T-helper 17 cell (primary cell): ENCODE measurements around the gene PCDHGA4. TPM values are rescaled to one million over a fixed set of nuclear protein-coding genes. Genes with fewer than 3 reads are reported as not detected.

Experiments used
- ATAC-seq: fragments of 150-1000 bp; cut with Tn5 transposase; 2 replicates; pipeline ENCODE4 v1.10.0; 2021; ENCODE audit warnings: mild to moderate bottlenecking, moderate library complexity
- DNase-seq, 3 donors: peaks; one replicate each; pipeline versions ENCODE4 v3.0.0 to v3.0.0-alpha.2; 2020 to 2021
- H3K9me3 ChIP-seq: one replicate; pipeline ENCODE4 v1.7.0; 2013; ENCODE audit warnings: low read length, mild to moderate bottlenecking; ENCODE audit not compliant: control insufficient read depth, poor library complexity, severe bottlenecking
- H3K27ac Mint-ChIP-seq: one replicate; pipeline ENCODE4 v1.8.0; 2022; ENCODE audit warnings: mild to moderate bottlenecking, moderate library complexity, mixed read lengths
- H3K27me3 Mint-ChIP-seq: one replicate; pipeline ENCODE4 v1.8.0; 2022; ENCODE audit warnings: mixed read lengths
- H3K36me3 Mint-ChIP-seq: one replicate; pipeline ENCODE4 v1.8.0; 2022; ENCODE audit warnings: low read depth, mixed read lengths
- H3K4me1 Mint-ChIP-seq: one replicate; pipeline ENCODE4 v1.8.0; 2022; ENCODE audit warnings: mild to moderate bottlenecking, mixed read lengths
- H3K4me3 Mint-ChIP-seq: one replicate; pipeline ENCODE4 v1.8.0; 2022; ENCODE audit warnings: mild to moderate bottlenecking, moderate library complexity, mixed read lengths
- total RNA-seq, 4 donors: library from RNA in 2 of 4; stranded (reverse) in 2 of 4; gene quantifications; one replicate each; pipeline ENCODE4 v1.2.3 and lab custom pipeline; 2022 to 2026

The PCDHGA4 gene
- total RNA-seq, 2 donors from 2014 or later = 0.12 TPM; not detected in 1

- Mint-ChIP-seq H3K4me3 (no peak overlapping the region), H3K27me3 (peaks cover 56% of the 10 kb centered on the region), H3K4me1 (no peaks in the 10 kb centered on the region), H3K36me3 (peaks cover 5% of the 10 kb centered on the region), H3K27ac (no peak overlapping the region)
- H3K9me3 ChIP-seq = peaks cover 2% of the 10 kb centered on the region
- no peak for DNase-seq
- ATAC-seq = no peak
Observed at GRCh38 chr5:141398608-141399007, 43.8 kb downstream of the PCDHGA4 start.

GRCh38 chr5:141399555-141400258 is 44.9 kb downstream of the PCDHGA4 start:
- no peak for ATAC-seq
- H3K36me3 Mint-ChIP-seq = peaks cover 5% of the 10 kb centered on the region
- DNase-seq = no peak
- H3K27me3 Mint-ChIP-seq = peaks cover 54% of the 10 kb centered on the region
- H3K4me1 Mint-ChIP-seq = no peaks in the 10 kb centered on the region
- peaks cover 4% of the 10 kb centered on the region for H3K9me3 ChIP-seq
- peak overlapping the region; percentile 6 for H3K27ac Mint-ChIP-seq
- no peak overlapping the region for H3K4me3 Mint-ChIP-seq

- peak within 1 kb of the TSS; percentile 70 for H3K4me3 Mint-ChIP-seq
- peaks cover 4% of the 10 kb centered on the region for H3K9me3 ChIP-seq
- ATAC-seq (no peak), DNase-seq (no peak)
- no peaks in the 10 kb centered on the region for H3K4me1 Mint-ChIP-seq
- peak within 1 kb of the TSS; percentile 53 for H3K27ac Mint-ChIP-seq
- H3K36me3 Mint-ChIP-seq = peaks cover 5% of the 10 kb centered on the region
- peaks cover 47% of the 10 kb centered on the region for H3K27me3 Mint-ChIP-seq
Observed at GRCh38 chr5:141402553-141403243, 47.9 kb downstream of the PCDHGA4 start, which contains the start of gene PCDHGA9. TSS of gene PCDHGA9 (plus strand) at chr5:141402778. CDS start at chr5:141402953, 175 bp downstream.

GRCh38 chr5:141403387-141403786 is 48.6 kb downstream of the PCDHGA4 start:
- Mint-ChIP-seq H3K4me3 (no peak overlapping the region), H3K27ac (no peak overlapping the region), H3K4me1 (no peaks in the 10 kb centered on the region), H3K27me3 (peaks cover 52% of the 10 kb centered on the region), H3K36me3 (peaks cover 5% of the 10 kb centered on the region)
- DNase-seq = no peak
- peaks cover 4% of the 10 kb centered on the region for H3K9me3 ChIP-seq
- no peak for ATAC-seq

Other genes starting within 250 kb of the PCDHGA4 start
- gene PCDHB4, start 233.2 kb upstream of the PCDHGA4 start, total RNA-seq = not detected
- gene PCDHB5, start 219.8 kb upstream of the PCDHGA4 start, total RNA-seq = under 1 TPM; 0.12 to 0.34 TPM
- gene PCDHB6, start 205.0 kb upstream of the PCDHGA4 start, total RNA-seq = not detected
- gene PCDHB7, start 182.4 kb upstream of the PCDHGA4 start, total RNA-seq = not detected
- not detected for gene PCDHB8, start 177.2 kb upstream of the PCDHGA4 start, total RNA-seq
- not detected for gene PCDHB16, start 172.6 kb upstream of the PCDHGA4 start, total RNA-seq
- gene PCDHB9, start 167.9 kb upstream of the PCDHGA4 start, total RNA-seq = 1 to 10 TPM in 1 of 2 donors, not detected in 1; 1.0 TPM
- gene PCDHB10, start 162.7 kb upstream of the PCDHGA4 start, total RNA-seq = not detected
- gene PCDHB11, start 155.4 kb upstream of the PCDHGA4 start, total RNA-seq = not detected
- gene PCDHB12, start 146.3 kb upstream of the PCDHGA4 start, total RNA-seq = not detected
- gene PCDHB13, start 141.1 kb upstream of the PCDHGA4 start, total RNA-seq = not detected
- not detected for gene PCDHB14, start 131.7 kb upstream of the PCDHGA4 start, total RNA-seq
- gene PCDHB15, start 109.6 kb upstream of the PCDHGA4 start, total RNA-seq = under 1 TPM in 1 of 2 donors, not detected in 1; 0.10 TPM
- gene SLC25A2, start 51.0 kb upstream of the PCDHGA4 start, total RNA-seq = under 1 TPM; 0.65 to 0.70 TPM
- gene TAF7, start 34.2 kb upstream of the PCDHGA4 start, total RNA-seq = 10 to 100 TPM; 74.4 to 90.7 TPM
- gene PCDHGA1, start 24.5 kb upstream of the PCDHGA4 start, total RNA-seq = not detected
- not detected for gene PCDHGA2, start 16.3 kb upstream of the PCDHGA4 start, total RNA-seq
- gene PCDHGA3, start 11.2 kb upstream of the PCDHGA4 start, total RNA-seq = under 1 TPM in 1 of 2 donors, not detected in 1; 0.22 TPM
- under 1 TPM in 1 of 2 donors, not detected in 1; 0.13 TPM for gene PCDHGB1, start 4.9 kb upstream of the PCDHGA4 start, total RNA-seq
- under 1 TPM; 0.44 to 0.45 TPM for gene PCDHGB2, start 5.0 kb downstream of the PCDHGA4 start, total RNA-seq
- gene PCDHGA5, start 9.1 kb downstream of the PCDHGA4 start, total RNA-seq = under 1 TPM in 1 of 2 donors, not detected in 1; 0.16 TPM
- gene PCDHGB3, start 15.2 kb downstream of the PCDHGA4 start, total RNA-seq = under 1 TPM; 0.13 to 0.32 TPM
- gene PCDHGA6, start 18.9 kb downstream of the PCDHGA4 start, total RNA-seq = under 1 TPM; 0.10 to 0.40 TPM
- under 1 TPM in 1 of 2 donors, not detected in 1; 0.25 TPM for gene PCDHGA7, start 27.7 kb downstream of the PCDHGA4 start, total RNA-seq
- gene PCDHGB4, start 32.7 kb downstream of the PCDHGA4 start, total RNA-seq = under 1 TPM; 0.08 to 0.10 TPM
- under 1 TPM in 1 of 2 donors, not detected in 1; 0.05 TPM for gene PCDHGA8, start 37.6 kb downstream of the PCDHGA4 start, total RNA-seq
- gene PCDHGB5, start 42.9 kb downstream of the PCDHGA4 start, total RNA-seq = under 1 TPM; 0.26 to 0.35 TPM
- not detected for gene PCDHGA9, start 47.8 kb downstream of the PCDHGA4 start, total RNA-seq
- gene PCDHGB6, start 53.0 kb downstream of the PCDHGA4 start, total RNA-seq = under 1 TPM; 0.10 to 0.20 TPM
- under 1 TPM; 0.10 to 0.18 TPM for gene PCDHGA10, start 58.0 kb downstream of the PCDHGA4 start, total RNA-seq
- gene PCDHGB7, start 62.7 kb downstream of the PCDHGA4 start, total RNA-seq = not detected
- gene PCDHGA11, start 66.0 kb downstream of the PCDHGA4 start, total RNA-seq = not detected
- gene PCDHGA12, start 75.5 kb downstream of the PCDHGA4 start, total RNA-seq = not detected
- not detected for gene PCDHGC3, start 120.9 kb downstream of the PCDHGA4 start, total RNA-seq
- gene PCDHGC4, start 130.0 kb downstream of the PCDHGA4 start, total RNA-seq = not detected
- not detected for gene PCDHGC5, start 134.1 kb downstream of the PCDHGA4 start, total RNA-seq